HFFc6 (cell line): ENCODE data around the gene MAP3K4. TPM values are rescaled to one million over a fixed set of nuclear protein-coding genes. Genes with fewer than 3 reads are reported as not detected.
A peak's percentile ranks its signal among the peaks of the same experiment; 100 is the strongest.

Experiments used
- DNase-seq: peaks from one replicate; pipeline ENCODE4 v3.0.0-alpha.2; 2018
- H3K27ac Mint-ChIP-seq: 2 replicates; pipeline ENCODE4 v1.8.0; 2020; ENCODE audit warnings: mild to moderate bottlenecking, mixed read lengths
- H3K27me3 Mint-ChIP-seq: 2 replicates; pipeline ENCODE4 v1.8.0; 2021; ENCODE audit warnings: mild to moderate bottlenecking, moderate library complexity, mixed read lengths; ENCODE audit not compliant: insufficient read depth
- H3K36me3 Mint-ChIP-seq: 2 replicates; pipeline ENCODE4 v1.8.0; 2021; ENCODE audit warnings: low read depth, mixed read lengths
- H3K4me1 Mint-ChIP-seq: 2 replicates; pipeline ENCODE4 v1.8.0; 2020; ENCODE audit warnings: low read depth, mixed read lengths
- H3K4me3 Mint-ChIP-seq: 2 replicates; pipeline ENCODE4 v1.8.0; 2020; ENCODE audit warnings: mild to moderate bottlenecking, moderate library complexity, mixed read lengths
- H3K9me3 Mint-ChIP-seq: 2 replicates; pipeline ENCODE4 v1.8.0; 2020; ENCODE audit warnings: mild to moderate bottlenecking, mixed read lengths
- total RNA-seq, 6 experiments: library from RNA; stranded (reverse); fragmentation: NEBNext Ultra II Directional; extraction: Animal tissue kit (Norgen Biotek cat#: 25700); gene quantifications; 2 replicates in 1 of 6; 3 replicates in 5 of 6; pipeline ENCODE4 v1.2.3, GENCODE V29; 2021
- TF ChIP-seq, protein P1 (sequence below): fragments of 200-600 bp; sonication (generic); IDR thresholded peaks from 2 replicates; pipeline ENCODE4 v1.5.0; 2021; ENCODE audit warnings: antibody characterized with exemption, mild to moderate bottlenecking

MAP3K4 gene
- total RNA-seq, 6 experiments from 2014 or later = 16.8 to 26.2 (median 22.3) TPM

DNA sequence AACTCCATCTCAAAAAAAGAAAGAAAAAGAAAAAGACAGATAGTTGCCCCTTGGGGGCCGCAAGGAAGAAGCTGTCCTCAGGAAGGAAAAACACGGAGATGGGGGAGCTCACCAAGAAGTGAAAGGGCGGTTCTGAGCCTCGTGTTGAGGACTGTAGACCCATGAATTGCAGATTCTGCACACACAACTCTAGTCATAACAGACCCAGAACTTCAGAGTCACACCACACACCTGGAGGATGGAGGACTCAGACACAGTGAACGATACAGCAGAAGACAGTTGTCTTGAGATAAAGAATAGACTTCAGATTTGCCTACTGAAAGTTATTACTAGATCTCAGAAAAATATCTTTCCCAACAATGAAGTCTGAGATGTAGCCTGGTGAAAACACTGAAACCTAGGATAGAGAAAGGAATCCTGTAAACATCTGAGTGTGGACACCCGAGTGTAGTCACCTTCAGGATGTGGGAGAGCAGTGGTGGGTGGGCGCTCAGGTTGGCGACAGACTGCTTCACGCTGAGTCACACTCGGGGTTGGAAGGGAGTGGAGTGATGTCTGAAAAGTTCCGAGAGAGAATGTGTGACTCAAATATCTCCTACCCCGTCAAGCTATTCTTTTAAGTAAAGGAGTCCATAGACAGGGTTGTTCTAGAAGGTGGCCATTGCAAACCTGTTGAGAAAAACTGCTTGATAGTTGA, 88.1 kb downstream of the MAP3K4 start:
- Mint-ChIP-seq H3K27me3 (no peaks in the 10 kb centered on the region), H3K4me3 (peak overlapping the region; percentile 49), H3K27ac (peak overlapping the region; percentile 76), H3K4me1 (peaks cover 6% of the 10 kb centered on the region), H3K9me3 (no peaks in the 10 kb centered on the region; the same call in 1 of the 2 replicates), H3K36me3 (peaks cover under 1% of the 10 kb centered on the region; the same call in 1 of the 2 replicates)
- TF ChIP-seq, protein P1, sequence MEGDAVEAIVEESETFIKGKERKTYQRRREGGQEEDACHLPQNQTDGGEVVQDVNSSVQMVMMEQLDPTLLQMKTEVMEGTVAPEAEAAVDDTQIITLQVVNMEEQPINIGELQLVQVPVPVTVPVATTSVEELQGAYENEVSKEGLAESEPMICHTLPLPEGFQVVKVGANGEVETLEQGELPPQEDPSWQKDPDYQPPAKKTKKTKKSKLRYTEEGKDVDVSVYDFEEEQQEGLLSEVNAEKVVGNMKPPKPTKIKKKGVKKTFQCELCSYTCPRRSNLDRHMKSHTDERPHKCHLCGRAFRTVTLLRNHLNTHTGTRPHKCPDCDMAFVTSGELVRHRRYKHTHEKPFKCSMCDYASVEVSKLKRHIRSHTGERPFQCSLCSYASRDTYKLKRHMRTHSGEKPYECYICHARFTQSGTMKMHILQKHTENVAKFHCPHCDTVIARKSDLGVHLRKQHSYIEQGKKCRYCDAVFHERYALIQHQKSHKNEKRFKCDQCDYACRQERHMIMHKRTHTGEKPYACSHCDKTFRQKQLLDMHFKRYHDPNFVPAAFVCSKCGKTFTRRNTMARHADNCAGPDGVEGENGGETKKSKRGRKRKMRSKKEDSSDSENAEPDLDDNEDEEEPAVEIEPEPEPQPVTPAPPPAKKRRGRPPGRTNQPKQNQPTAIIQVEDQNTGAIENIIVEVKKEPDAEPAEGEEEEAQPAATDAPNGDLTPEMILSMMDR = no peak
- peak; percentile 58 for DNase-seq

DNA sequence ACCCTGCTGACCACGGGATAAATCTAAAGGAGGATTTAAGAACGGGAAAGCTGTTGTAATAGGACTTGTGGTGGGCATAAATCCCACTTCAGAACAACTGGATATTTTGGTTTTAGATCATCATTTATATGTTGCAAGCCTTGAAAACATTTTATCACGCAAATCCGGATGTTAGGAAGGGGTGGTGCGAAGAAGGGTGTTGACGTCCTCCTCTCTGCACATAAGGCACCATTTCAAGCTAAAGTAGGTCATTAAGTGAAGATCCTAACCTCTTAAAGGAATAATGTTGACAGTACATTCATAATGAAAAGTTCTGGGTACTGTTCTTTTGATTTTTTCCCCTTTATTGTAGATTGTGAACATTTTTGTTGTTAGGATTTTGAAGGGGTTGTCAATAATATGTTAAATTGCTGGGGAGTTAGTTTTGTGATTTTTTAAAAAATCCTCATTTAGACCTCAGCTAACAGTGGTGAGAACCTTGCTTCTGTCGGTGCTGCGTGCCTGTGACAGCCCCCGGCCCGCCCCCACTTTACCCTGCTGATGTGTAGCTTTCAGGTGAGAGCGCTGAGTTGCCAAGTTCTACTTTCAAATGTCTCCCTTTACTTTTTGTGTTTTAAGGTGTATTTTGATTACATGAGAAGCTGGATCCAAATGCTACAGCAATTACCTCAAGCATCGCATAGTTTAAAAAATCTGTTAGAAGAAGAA, 88.8 kb downstream of the MAP3K4 start:
- peak overlapping the region; percentile 76 for H3K27ac Mint-ChIP-seq
- no peak for DNase-seq
- H3K9me3 Mint-ChIP-seq = no peaks in the 10 kb centered on the region; the same call in 1 of the 2 replicates
- peaks cover 13% of the 10 kb centered on the region for H3K4me1 Mint-ChIP-seq
- peak overlapping the region; percentile 49; the same call in 1 of the 2 replicates for H3K4me3 Mint-ChIP-seq
- TF ChIP-seq, protein P1 = no peak
- H3K36me3 Mint-ChIP-seq = no peaks in the 10 kb centered on the region; the same call in 1 of the 2 replicates
- no peaks in the 10 kb centered on the region for H3K27me3 Mint-ChIP-seq

DNA sequence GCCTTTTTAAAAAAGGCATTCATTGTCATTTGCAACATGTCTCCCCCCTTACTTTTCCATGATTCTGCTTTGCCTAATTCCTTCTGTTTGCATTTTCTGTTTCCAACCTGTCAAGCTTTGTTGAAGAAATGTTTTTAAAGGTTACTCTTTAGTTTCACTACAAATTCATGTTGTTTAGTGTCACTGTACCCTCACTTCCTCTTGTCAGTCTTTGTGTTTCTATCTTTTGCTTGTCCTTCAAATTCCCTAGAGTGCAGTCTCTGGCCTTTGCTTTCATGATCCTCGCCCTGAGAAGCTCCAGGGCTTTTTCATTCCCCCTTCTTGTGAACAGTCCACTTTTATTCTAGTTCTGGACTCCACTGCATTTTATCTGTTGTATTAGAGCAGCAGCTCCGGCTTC, 90.6 kb downstream of the MAP3K4 start:
- TF ChIP-seq, protein P1 = no peak
- Mint-ChIP-seq H3K9me3 (no peaks in the 10 kb centered on the region; the same call in 1 of the 2 replicates), H3K27me3 (no peaks in the 10 kb centered on the region), H3K36me3 (no peaks in the 10 kb centered on the region; the same call in 1 of the 2 replicates), H3K4me1 (peaks cover 16% of the 10 kb centered on the region), H3K4me3 (no peak overlapping the region), H3K27ac (no peak overlapping the region)
- no peak for DNase-seq

DNA sequence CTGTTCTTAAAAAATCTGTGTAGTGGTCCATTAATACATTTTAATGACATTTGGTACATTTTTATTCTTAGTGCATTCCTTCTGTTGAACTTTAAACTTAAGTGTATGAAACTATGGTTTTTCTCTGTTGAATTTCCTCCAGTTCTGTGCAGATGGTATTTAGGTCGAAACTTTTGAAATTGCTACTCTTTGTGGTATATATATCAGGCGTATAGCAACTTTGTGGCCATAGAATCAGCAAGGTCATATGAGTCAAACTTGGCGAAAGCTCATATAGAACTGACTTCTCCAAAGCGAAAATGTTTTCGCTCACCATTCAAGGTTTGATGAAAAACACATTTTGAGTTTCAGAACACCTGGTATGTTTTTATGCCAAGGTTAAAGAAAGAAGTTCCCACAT, 93.7 kb downstream of the MAP3K4 start:
- Mint-ChIP-seq H3K4me3 (no peak overlapping the region), H3K27ac (no peak overlapping the region; the same call in 1 of the 2 replicates), H3K4me1 (peaks cover 16% of the 10 kb centered on the region), H3K27me3 (no peaks in the 10 kb centered on the region), H3K36me3 (peaks cover 16% of the 10 kb centered on the region), H3K9me3 (no peaks in the 10 kb centered on the region; the same call in 1 of the 2 replicates)
- DNase-seq = no peak
- TF ChIP-seq, protein P1 = no peak

DNA sequence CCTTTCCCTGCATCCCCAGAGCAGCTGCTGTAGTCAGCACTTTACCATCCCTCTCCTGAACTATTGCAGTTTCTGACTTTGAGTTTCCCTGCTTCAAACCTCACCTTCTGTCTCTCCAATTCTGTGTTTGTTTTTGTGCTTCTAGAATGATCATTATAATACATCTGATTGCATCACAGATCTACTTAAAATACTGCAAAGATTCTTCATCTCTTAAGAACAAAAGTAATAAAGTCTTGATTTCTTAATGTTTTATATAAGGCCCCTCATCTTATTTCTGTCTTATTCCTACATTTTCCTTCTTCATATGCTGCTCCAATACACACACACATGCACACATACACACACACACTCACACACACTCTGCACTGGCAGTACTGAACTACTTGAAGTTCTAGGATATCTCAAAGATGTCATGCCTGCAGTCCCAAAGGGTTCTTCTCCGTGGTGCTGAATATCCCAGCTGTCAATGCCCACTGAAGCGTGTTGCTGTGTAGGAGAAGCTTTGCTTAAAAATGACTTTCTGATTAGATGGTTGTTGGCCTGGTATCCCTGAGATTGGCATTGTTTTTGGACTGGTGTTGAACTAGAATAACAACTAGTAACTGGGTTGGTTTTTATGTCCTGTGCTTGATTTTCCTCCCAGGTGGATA, 97.2 kb downstream of the MAP3K4 start:
- Mint-ChIP-seq H3K4me1 (peaks cover 34% of the 10 kb centered on the region), H3K9me3 (no peaks in the 10 kb centered on the region; the same call in 1 of the 2 replicates), H3K36me3 (peaks cover 19% of the 10 kb centered on the region), H3K27ac (no peak overlapping the region), H3K27me3 (no peaks in the 10 kb centered on the region), H3K4me3 (no peak overlapping the region)
- TF ChIP-seq, protein P1 = no peak
- peak; percentile 9 for DNase-seq
